GM12878 (cell line): ENCODE measurements around the gene NDRG2. TPM values are rescaled to one million over a fixed set of nuclear protein-coding genes. Genes with fewer than 3 reads are reported as not detected.

Experiments used
- ATAC-seq: fragments of 200-7000 bp; cut with Tn5 transposase; 3 replicates; pipeline ENCODE4 v1.9.1; 2020; ENCODE audit warnings: mild to moderate bottlenecking, moderate library complexity
- BruUV-seq: library from RNA; stranded (reverse); fragments of 400-500 nt; replicated peaks from 2 replicates; lab custom pipeline; 2021; lab: Mats Ljungman, UMichigan
- CTCF ChIA-PET: fragments of 300-600 bp; sonication (Branson Sonifier 250); formaldehyde crosslinking; extraction: SDS; loops from one replicate; lab custom pipeline; 2021; ENCODE audit warnings: inconsistent platforms; lab: Yijun Ruan, JAX
- POLR2A ChIA-PET: fragments of 350-600 bp; formaldehyde crosslinking; extraction: SDS; loops from one replicate; lab custom pipeline; 2021; ENCODE audit warnings: inconsistent platforms; lab: Charles Lee
- RAD21 ChIA-PET: fragments of 300-600 bp; sonication (Branson Sonifier 250); formaldehyde crosslinking; loops from one replicate; lab custom pipeline; 2023; ENCODE audit warnings: antibody characterized with exemption; ENCODE audit not compliant: unreplicated experiment; lab: Charles Lee
- SMC1A ChIA-PET: fragments of 300-600 bp; sonication (Branson Sonifier 250); formaldehyde crosslinking; loops from one replicate; lab custom pipeline; 2023; ENCODE audit not compliant: unreplicated experiment, uncharacterized antibody; lab: Charles Lee
- DNase-seq: peaks from one replicate; pipeline ENCODE4 v3.0.0-alpha.2; 2011; ENCODE audit warnings: low read depth, low spot score
- FAIRE-seq: peaks from 3 replicates; lab custom pipeline; 2011; peaks lifted over from hg19 to GRCh38; lab: Jason Lieb, UNC
- H2AFZ ChIP-seq: 2 replicates; pipeline ENCODE4 v1.6.0; 2011; ENCODE audit warnings: low read depth, low read length, control low read depth; ENCODE audit not compliant: control insufficient read depth
- H3K27ac ChIP-seq: 2 replicates; pipeline ENCODE4 v1.5.1; 2011; ENCODE audit warnings: control low read depth; ENCODE audit not compliant: control insufficient read depth, insufficient read depth
- H3K27me3 ChIP-seq, 2 experiments: replicated peaks in 1 of 2; 2 replicates each; pipeline versions ENCODE4 v1.6.0 to v1.6.1; 2011; ENCODE audit warnings: low read length in 1 of 2; ENCODE audit not compliant: control insufficient read depth in 2 of 2, insufficient read depth in 2 of 2
- H3K36me3 ChIP-seq, 2 experiments: 2 replicates each; pipeline ENCODE4 v1.5.1; 2011; ENCODE audit warnings: low read length in 1 of 2; ENCODE audit not compliant: control insufficient read depth in 2 of 2, insufficient read depth in 2 of 2
- H3K4me1 ChIP-seq: 2 replicates; pipeline ENCODE4 v1.6.1; 2011; ENCODE audit warnings: mild to moderate bottlenecking, low read length, moderate library complexity, mixed read lengths; ENCODE audit not compliant: control insufficient read depth, insufficient read depth
- H3K4me2 ChIP-seq: 2 replicates; pipeline ENCODE4 v1.6.0; 2011; ENCODE audit warnings: control low read depth; ENCODE audit not compliant: control insufficient read depth, insufficient read depth
- H3K4me3 ChIP-seq: fragments of 200-600 bp; sonication (generic); 2 replicates; pipeline ENCODE4 v1.5.1; 2016
- H3K79me2 ChIP-seq: 2 replicates; pipeline ENCODE4 v1.6.0; 2011; ENCODE audit warnings: low read length; ENCODE audit not compliant: control insufficient read depth, insufficient read depth
- H3K9ac ChIP-seq: 2 replicates; pipeline ENCODE4 v1.8.0; 2011; ENCODE audit warnings: low read length, control low read depth, mixed read lengths; ENCODE audit not compliant: control insufficient read depth, insufficient read depth
- H3K9me3 ChIP-seq: replicated peaks from 3 replicates; pipeline ENCODE4 v1.5.1; 2011; ENCODE audit warnings: mild to moderate bottlenecking, low read length; ENCODE audit not compliant: control insufficient read depth, insufficient read depth
- H4K20me1 ChIP-seq: 2 replicates; pipeline ENCODE4 v1.6.0; 2011; ENCODE audit not compliant: control insufficient read depth, insufficient read depth
- BCL11A ChIP-seq: IDR thresholded peaks from 2 replicates; pipeline ENCODE4 v1.6.1; 2011; ENCODE audit warnings: low read depth, low read length
- JUNB ChIP-seq: IDR thresholded peaks from 2 replicates; pipeline ENCODE4 v1.6.1; 2016; ENCODE audit warnings: antibody characterized with exemption, mild to moderate bottlenecking
- MXI1 ChIP-seq: fragments of 150-350 bp; IDR thresholded peaks from 2 replicates; pipeline ENCODE4 v1.6.1; 2011; ENCODE audit warnings: low read depth, mild to moderate bottlenecking, inconsistent platforms, low read length, improper control_type of control experiment
- NBN ChIP-seq: fragments of 450-650 bp; IDR thresholded peaks from 2 replicates; pipeline ENCODE4 v1.6.1; 2016
- PAX8 ChIP-seq: fragments of 450-650 bp; IDR thresholded peaks from 2 replicates; pipeline ENCODE4 v1.6.1; 2017; ENCODE audit warnings: mild to moderate bottlenecking, moderate library complexity
- RFX5 ChIP-seq: IDR thresholded peaks from 2 replicates; pipeline ENCODE4 v1.6.1; 2011; ENCODE audit warnings: low read depth, low read length, improper control_type of control experiment
- TCF3 ChIP-seq: IDR thresholded peaks from 2 replicates; pipeline ENCODE4 v1.6.1; 2012; ENCODE audit warnings: low read depth, mild to moderate bottlenecking, low read length, borderline replicate concordance; ENCODE audit not compliant: insufficient read depth
- WGBS: methylation state at CpG from one replicate; pipeline ENCODE4 v1.1.6; 2016; ENCODE audit warnings: low lambda C conversion rate; ENCODE audit not compliant: insufficient replicate concordance, insufficient coverage; ENCODE audit errors: missing lambda C conversion rate; 5-methylcytosine and 5-hydroxymethylcytosine counted together
- in situ Hi-C: fragments of 300-500 bp; cut with MboI; formaldehyde crosslinking; loops from 9 replicates; pipeline ENCODE4 v1.14.3; 2018; ENCODE audit warnings: mixed read lengths
- intact Hi-C: fragments of 100-400 bp; cut with micrococcal nuclease; formaldehyde crosslinking; loops from one replicate; pipeline ENCODE4 v1.14.2; 2022; ENCODE audit not compliant: unreplicated experiment
- polyA plus RNA-seq, 11 experiments: library from polyadenylated mRNA; depleted of rRNA in 4 of 11; unstranded in 6 of 11; stranded (reverse) in 5 of 11; fragments of >200 nt; fragmentation: Nextera tagmentation in 4 of 11; fragmentation: Illumina TruSeq in 1 of 11; extraction: Ambion mirVana in 4 of 11; extraction: Trizol in 1 of 11; gene quantifications; 1 replicate in 1 of 11; 2 replicates in 10 of 11; pipeline versions ENCODE4 v1.2.1 to v1.2.3, GENCODE V29; 2011 to 2016; ENCODE audit warnings: inconsistent platforms in 2 of 11, missing spikeins in 2 of 11, low read depth in 1 of 11
- total RNA-seq, 4 experiments: library from RNA; depleted of rRNA in 3 of 4; stranded (reverse); fragments of >200 nt in 3 of 4; fragmentation: Illumina TruSeq in 1 of 4; extraction: Trizol in 1 of 4; gene quantifications; 2 replicates each; pipeline versions ENCODE4 v1.2.1 to v1.2.3, GENCODE V29; 2013 to 2021
- TF ChIP-seq, protein P1 (sequence below): fragments of 450-650 bp; formaldehyde crosslinking; IDR thresholded peaks from 2 replicates; pipeline ENCODE4 v1.4.0; 2020; ENCODE audit warnings: mild to moderate bottlenecking, moderate library complexity
- TF ChIP-seq, protein P2 (sequence below): fragments of 450-650 bp; IDR thresholded peaks from 2 replicates; pipeline ENCODE4 v1.6.1; 2017; ENCODE audit warnings: mild to moderate bottlenecking

The NDRG2 gene
- total and polyA plus RNA-seq, 10 of the 15 experiments (the other 5 are each of a cell fraction or from before 2014, with no cell fraction given) = 0.15 to 0.49 TPM; not detected in 8

DNA sequence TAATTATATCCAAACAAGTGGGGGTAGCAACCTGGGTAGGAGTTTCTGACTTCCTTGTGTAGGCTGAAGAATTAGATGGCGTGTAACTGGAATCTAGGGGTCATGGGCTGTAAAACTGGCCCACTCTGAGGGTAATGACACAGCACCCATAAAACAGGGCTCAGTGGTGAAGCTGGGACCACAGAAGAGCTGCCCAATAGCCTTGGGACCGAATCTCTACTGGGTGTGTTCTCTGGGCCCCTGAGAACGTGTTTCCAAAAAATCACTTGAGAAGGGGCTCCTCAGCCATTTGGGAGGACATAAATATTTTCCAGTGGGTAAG, 36.4 kb upstream of the NDRG2 start:
- no peaks in the 10 kb centered on the region for H3K4me1 ChIP-seq
- no peak overlapping the region for H3K4me3 ChIP-seq
- peaks cover 0 to 1% of the 10 kb centered on the region in 2 experiments; a peak in 1 of 4 replicates for H3K27me3 ChIP-seq
- WGBS = 2% methylated on average over 3 of the region's 3 CpGs
- DNase-seq = no peak
- H3K4me2 ChIP-seq = no peak overlapping the region
- SMC1A ChIA-PET = interaction anchor here (1.2 kb wide), 1 partner anchor 12 kb away, joined by 3 read pairs; no protein-coding TSS in a partner anchor
- RAD21 ChIA-PET = interaction anchor here (1.0 kb wide), 1 partner anchor 31 kb away, joined by 3 read pairs; no protein-coding TSS in a partner anchor
- no peak for TF ChIP-seq PAX8
- TF ChIP-seq, all 136 proteins: peak for 0
- FAIRE-seq (no peak), ATAC-seq (no peak)
- Histone ChIP-seq H3K9ac (no peak overlapping the region), H3K79me2 (no peaks in the 10 kb centered on the region), H4K20me1 (no peaks in the 10 kb centered on the region), H3K36me3 (no peaks in the 10 kb centered on the region), H2AFZ (no peak overlapping the region), H3K27ac (no peak overlapping the region), H3K9me3 (no peaks in the 10 kb centered on the region)
- BruUV-seq = no TSS peak
- intact Hi-C loops (no loop called here), in situ Hi-C loops (no loop called here)
- ChIA-PET POLR2A (no interaction called here), CTCF (interaction anchor here (1.3 to 2.9 kb wide), 3 partner anchors 31 to 46 kb away, joined by 3 to 12 read pairs (median 4); no protein-coding TSS in a partner anchor)

- H3K27ac ChIP-seq = no peak overlapping the region
- H3K4me3 ChIP-seq = no peak overlapping the region
- no peaks in the 10 kb centered on the region for H3K36me3 ChIP-seq
- no peaks in the 10 kb centered on the region for H4K20me1 ChIP-seq
- no peaks in the 10 kb centered on the region for H3K79me2 ChIP-seq
- H3K27me3 ChIP-seq = peaks cover 0 to 1% of the 10 kb centered on the region in 2 experiments; a peak in 1 of 4 replicates
- H3K9ac ChIP-seq = no peak overlapping the region
- WGBS = 21% methylated on average over 13 of the region's 13 CpGs
- DNase-seq = no peak
- in situ Hi-C loops = no loop called here
- ChIA-PET RAD21 (no interaction called here), SMC1A (no interaction called here), POLR2A (no interaction called here), CTCF (interaction anchor here (2.9 kb wide), 1 partner anchor 44 kb away, joined by 12 read pairs; no protein-coding TSS in a partner anchor)
- H3K4me2 ChIP-seq = no peak overlapping the region
- FAIRE-seq = no peak
- intact Hi-C loops = no loop called here
- no peaks in the 10 kb centered on the region for H3K4me1 ChIP-seq
- H3K9me3 ChIP-seq = no peaks in the 10 kb centered on the region
- ATAC-seq = no peak
- no TSS peak for BruUV-seq
- H2AFZ ChIP-seq = no peak overlapping the region
- TF ChIP-seq JUNB (no peak), MXI1 (no peak), NBN (no peak), BCL11A (no peak), TCF3 (no peak), RFX5 (no peak)
- TF ChIP-seq, protein P1, sequence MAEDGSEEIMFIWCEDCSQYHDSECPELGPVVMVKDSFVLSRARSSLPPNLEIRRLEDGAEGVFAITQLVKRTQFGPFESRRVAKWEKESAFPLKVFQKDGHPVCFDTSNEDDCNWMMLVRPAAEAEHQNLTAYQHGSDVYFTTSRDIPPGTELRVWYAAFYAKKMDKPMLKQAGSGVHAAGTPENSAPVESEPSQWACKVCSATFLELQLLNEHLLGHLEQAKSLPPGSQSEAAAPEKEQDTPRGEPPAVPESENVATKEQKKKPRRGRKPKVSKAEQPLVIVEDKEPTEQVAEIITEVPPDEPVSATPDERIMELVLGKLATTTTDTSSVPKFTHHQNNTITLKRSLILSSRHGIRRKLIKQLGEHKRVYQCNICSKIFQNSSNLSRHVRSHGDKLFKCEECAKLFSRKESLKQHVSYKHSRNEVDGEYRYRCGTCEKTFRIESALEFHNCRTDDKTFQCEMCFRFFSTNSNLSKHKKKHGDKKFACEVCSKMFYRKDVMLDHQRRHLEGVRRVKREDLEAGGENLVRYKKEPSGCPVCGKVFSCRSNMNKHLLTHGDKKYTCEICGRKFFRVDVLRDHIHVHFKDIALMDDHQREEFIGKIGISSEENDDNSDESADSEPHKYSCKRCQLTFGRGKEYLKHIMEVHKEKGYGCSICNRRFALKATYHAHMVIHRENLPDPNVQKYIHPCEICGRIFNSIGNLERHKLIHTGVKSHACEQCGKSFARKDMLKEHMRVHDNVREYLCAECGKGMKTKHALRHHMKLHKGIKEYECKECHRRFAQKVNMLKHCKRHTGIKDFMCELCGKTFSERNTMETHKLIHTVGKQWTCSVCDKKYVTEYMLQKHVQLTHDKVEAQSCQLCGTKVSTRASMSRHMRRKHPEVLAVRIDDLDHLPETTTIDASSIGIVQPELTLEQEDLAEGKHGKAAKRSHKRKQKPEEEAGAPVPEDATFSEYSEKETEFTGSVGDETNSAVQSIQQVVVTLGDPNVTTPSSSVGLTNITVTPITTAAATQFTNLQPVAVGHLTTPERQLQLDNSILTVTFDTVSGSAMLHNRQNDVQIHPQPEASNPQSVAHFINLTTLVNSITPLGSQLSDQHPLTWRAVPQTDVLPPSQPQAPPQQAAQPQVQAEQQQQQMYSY = no peak
- TF ChIP-seq, protein P2, sequence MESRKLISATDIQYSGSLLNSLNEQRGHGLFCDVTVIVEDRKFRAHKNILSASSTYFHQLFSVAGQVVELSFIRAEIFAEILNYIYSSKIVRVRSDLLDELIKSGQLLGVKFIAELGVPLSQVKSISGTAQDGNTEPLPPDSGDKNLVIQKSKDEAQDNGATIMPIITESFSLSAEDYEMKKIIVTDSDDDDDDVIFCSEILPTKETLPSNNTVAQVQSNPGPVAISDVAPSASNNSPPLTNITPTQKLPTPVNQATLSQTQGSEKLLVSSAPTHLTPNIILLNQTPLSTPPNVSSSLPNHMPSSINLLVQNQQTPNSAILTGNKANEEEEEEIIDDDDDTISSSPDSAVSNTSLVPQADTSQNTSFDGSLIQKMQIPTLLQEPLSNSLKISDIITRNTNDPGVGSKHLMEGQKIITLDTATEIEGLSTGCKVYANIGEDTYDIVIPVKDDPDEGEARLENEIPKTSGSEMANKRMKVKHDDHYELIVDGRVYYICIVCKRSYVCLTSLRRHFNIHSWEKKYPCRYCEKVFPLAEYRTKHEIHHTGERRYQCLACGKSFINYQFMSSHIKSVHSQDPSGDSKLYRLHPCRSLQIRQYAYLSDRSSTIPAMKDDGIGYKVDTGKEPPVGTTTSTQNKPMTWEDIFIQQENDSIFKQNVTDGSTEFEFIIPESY = no peak
These were observed 35.9 kb upstream of the NDRG2 start for GRCh38 chr14:21060614-21061346.
